ENCODE measurements around the gene BFSP2.
A peak's percentile ranks its signal among the peaks of the same experiment; 100 is the strongest.

The BFSP2 gene

DNA sequence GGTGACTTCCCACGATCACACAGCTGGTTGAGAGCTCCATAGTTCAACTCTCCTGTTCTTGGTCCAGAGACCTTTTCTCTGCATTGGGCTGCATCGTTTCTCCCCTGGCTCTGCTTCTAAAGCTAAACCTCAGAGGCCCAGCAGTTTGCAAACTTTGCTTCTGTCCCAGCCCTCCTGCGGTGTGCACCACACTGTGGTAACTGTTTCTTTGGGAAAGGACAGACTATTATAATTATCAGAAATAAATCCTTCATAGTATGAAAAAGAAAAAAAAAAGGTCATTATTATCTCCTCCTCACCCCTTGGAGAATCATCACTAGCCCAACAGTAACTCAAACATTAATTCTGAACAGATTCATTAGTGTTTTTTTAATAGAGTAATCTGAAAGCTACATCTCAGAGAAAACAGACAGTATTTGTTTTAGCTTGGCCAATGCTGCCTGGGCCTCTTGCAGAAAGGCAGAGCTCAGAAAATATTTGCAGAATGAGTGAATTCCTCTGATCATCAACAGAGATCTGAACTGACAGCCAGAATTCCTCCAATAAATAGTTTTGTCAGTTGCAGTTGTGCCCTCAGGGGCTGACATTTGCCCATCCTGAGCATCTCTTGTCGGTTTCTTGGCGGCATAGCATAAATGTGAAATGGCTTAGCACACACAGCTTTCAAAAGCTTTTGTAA lies 52.9 kb downstream of the BFSP2 start:
- TF ChIP-seq, protein P1, sequence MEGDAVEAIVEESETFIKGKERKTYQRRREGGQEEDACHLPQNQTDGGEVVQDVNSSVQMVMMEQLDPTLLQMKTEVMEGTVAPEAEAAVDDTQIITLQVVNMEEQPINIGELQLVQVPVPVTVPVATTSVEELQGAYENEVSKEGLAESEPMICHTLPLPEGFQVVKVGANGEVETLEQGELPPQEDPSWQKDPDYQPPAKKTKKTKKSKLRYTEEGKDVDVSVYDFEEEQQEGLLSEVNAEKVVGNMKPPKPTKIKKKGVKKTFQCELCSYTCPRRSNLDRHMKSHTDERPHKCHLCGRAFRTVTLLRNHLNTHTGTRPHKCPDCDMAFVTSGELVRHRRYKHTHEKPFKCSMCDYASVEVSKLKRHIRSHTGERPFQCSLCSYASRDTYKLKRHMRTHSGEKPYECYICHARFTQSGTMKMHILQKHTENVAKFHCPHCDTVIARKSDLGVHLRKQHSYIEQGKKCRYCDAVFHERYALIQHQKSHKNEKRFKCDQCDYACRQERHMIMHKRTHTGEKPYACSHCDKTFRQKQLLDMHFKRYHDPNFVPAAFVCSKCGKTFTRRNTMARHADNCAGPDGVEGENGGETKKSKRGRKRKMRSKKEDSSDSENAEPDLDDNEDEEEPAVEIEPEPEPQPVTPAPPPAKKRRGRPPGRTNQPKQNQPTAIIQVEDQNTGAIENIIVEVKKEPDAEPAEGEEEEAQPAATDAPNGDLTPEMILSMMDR (conservative IDR thresholded peaks at IDR 0.05; ENCODE audit: low read length): no peak
- no peak for DNase-seq (ENCODE audit: low read depth)
- no peak overlapping the region for H3K4me3 ChIP-seq (ENCODE audit: low read length)

GRCh38 chr3:133453383-133453782 lies 53.5 kb downstream of the BFSP2 start:
- no peak for DNase-seq (ENCODE audit: low read depth)
- H3K4me3 ChIP-seq (ENCODE audit: low read length): no peak overlapping the region
- TF ChIP-seq, protein P1 (conservative IDR thresholded peaks at IDR 0.05; ENCODE audit: low read length): no peak

- DNase-seq (ENCODE audit: low read depth): no peak
- TF ChIP-seq, protein P1 (conservative IDR thresholded peaks at IDR 0.05; ENCODE audit: low read length): no peak
- no peak overlapping the region for H3K4me3 ChIP-seq (ENCODE audit: low read length)
These were observed 55.4 kb downstream of the BFSP2 start for GRCh38 chr3:133455281-133455680.

DNA sequence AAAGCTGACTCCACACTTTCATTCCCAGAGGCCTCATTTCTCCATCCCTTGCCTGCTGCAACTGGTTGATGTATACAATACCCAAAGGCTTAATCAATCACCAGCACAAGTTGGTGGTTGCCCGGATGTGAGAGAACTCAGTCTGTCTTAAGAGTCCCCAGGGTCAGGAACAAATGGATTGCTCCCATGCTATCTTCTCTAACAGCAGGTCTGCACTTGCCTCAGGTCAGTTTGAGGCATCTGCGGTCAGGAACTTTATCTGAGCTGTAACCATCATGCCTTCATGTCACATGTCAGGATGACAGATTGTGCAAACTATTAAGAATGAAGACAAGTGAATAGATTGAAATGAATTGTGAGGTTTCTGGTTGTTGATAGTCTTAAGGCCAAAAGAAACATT lies 56.1 kb downstream of the BFSP2 start:
- TF ChIP-seq, protein P1 (conservative IDR thresholded peaks at IDR 0.05; ENCODE audit: low read length): no peak
- DNase-seq (ENCODE audit: low read depth): no peak
- no peak overlapping the region for H3K4me3 ChIP-seq (ENCODE audit: low read length)

DNA sequence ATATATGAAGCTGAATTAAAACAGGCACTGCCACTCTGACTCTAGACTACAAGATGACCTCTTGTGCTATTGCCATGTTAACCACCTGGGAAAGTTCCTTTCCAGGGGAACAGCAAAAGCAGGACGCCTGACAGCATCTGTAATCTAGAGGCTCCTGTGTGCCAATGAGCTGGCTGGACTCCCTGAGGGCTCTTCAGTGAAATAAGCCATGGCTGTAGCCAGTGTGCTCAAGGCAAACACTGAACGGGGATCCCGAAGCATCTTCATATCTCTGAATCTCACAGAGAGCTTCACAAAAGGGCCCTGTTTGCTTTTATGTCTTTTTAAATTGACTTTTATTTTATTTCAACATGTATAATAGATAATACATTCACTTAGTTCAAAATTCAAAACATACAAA lies 57.2 kb downstream of the BFSP2 start:
- DNase-seq (ENCODE audit: low read depth): no peak
- TF ChIP-seq, protein P1 (conservative IDR thresholded peaks at IDR 0.05; ENCODE audit: low read length): no peak
- no peak overlapping the region for H3K4me3 ChIP-seq (ENCODE audit: low read length)

GRCh38 chr3:133457465-133458067 lies 57.7 kb downstream of the BFSP2 start:
- TF ChIP-seq, protein P1 (conservative IDR thresholded peaks at IDR 0.05; ENCODE audit: low read length): peak; percentile 6; the same call in 1 of the 2 replicates
- DNase-seq (ENCODE audit: low read depth): no peak
- no peak overlapping the region for H3K4me3 ChIP-seq (ENCODE audit: low read length)

GRCh38 chr3:133459400-133459799 lies 59.5 kb downstream of the BFSP2 start:
- no peak overlapping the region for H3K4me3 ChIP-seq (ENCODE audit: low read length)
- TF ChIP-seq, protein P1 (conservative IDR thresholded peaks at IDR 0.05; ENCODE audit: low read length): no peak
- no peak for DNase-seq (ENCODE audit: low read depth)

Data from AG10803 (cell line).